ENCODE data around the gene ABCB8.
"Not testable (repeated sequence)": the region's sequence is repeated elsewhere in the genome, so short reads cannot be mapped to it uniquely, and the experiment has no call there.

Gene ABCB8

DNA sequence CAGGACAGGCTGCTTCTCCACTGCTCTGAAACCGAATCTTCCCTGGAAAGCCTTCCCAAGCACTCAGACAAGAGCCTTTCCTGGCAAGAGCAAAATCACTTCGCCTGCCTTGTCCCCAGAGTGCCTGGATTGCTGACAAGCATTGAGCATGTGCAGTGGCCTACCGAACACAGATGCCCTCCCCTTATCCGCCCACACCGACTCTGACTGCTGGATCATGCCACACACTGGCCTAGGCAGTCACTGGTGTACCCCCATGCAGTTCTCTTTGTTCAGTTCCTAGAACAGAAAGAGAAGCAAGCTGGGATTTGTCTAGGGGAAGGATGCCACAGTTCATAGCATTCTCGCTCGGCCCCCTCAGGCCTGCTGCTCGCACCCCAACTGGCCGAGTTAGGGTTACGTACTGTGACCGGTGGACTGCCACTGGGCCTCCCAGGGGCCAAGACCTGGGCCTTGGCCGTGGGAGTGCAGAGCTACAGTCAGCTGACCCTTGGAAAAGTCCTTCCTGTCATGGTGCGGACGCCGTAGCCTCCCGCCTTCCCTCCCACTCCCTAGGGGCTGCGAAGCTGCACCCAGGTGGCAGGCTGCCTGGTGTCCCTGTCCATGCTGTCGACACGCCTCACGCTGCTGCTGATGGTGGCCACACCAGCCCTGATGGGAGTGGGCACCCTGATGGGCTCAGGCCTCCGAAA is 6.9 kb downstream of the ABCB8 start:
- DNase-seq (ENCODE audit: low spot score), result no peak

DNA sequence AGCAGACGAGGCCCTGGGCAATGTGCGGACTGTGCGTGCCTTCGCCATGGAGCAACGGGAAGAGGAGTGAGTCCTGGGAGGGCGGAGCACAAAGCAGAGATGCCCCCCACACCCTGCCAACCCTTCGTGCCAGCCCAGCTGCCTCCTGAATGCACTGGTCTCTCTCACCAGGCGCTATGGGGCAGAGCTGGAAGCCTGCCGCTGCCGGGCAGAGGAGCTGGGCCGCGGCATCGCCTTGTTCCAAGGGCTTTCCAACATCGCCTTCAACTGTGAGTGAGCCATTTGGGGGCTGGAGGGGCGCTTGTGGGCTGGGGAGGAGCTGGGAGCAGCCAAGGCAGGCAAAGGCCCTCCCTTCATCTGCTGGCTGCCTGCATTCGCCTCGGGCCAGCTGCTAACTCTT is 7.7 kb downstream of the ABCB8 start:
- no peak for DNase-seq (ENCODE audit: low spot score)

DNA sequence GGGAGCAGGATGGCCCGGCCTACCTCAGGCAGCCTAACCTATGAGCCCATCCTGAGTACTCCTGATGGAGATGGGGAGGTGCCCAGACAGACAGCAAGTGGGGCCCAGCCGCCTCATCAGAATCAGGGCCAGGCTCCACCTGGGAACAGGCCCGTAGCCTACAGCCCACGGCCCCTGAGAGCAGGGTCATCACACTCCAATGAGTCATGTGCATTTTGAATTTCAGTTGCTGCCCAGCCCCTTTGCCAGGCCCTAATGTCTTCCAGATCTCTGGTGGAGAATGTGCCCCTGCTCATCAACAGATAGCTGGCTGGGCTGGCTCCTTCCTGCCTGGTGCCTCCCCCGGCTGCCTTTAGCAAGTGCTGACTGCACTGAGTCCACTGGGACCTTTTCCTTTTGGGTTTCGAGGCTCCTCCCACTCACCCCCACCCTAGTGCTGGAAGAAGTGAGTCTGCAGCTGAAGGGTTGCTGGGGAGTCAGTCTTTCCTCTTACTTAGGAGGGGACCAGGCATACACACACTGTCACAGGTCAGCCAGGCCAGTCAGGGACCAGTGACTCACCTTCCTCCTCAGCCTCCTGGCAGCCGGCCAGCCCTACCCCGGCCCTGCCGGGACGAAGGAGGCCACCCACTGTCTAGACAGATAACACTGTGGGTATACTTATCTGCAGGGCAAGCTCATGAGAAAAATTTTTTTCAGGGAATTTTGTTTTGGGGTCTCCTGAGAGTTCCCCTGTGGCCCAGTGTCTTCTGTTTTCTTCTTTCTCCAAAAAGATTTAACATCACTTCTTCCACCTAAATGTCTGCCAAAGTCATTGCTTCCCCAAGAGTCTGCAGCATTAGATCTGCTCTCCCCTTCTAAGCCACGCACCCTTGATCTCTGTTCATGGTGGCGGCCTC is 10.9 kb downstream of the ABCB8 start:
- no peak for DNase-seq (ENCODE audit: low spot score)

DNA sequence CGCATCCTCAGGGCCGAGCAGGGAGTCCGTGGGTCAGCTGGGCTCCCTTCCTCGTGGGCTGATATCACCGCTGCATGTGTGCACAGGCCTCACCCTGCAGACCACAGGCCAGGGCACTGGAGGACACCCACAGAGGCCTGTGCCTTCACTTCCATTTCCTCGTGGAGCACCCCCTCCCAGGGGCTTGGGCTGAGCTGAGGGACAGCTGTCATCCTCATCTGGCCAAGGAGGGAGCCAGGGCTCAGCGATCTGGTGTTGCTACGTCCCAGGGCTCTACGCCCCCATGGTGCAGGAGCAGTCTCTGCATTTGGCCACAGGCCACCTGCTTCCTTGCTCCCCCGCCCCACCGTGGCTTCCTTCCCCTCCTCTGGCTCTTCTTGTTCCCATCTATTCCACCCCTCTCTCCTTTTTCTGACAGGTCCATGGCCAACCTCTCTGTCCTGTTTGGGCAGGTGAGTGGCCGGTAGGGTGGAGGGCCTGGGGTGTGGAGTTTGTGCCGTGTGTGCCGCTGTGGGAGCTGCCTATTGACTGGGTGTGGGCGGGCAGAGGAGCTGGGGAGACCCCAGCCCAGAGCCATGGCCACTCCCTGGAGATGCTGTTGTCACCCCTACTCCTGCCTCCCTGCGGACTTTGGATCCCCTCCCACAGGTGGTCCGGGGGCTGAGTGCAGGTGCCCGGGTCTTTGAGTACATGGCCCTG is 11.7 kb downstream of the ABCB8 start:
- DNase-seq (ENCODE audit: low spot score), result no peak

DNA sequence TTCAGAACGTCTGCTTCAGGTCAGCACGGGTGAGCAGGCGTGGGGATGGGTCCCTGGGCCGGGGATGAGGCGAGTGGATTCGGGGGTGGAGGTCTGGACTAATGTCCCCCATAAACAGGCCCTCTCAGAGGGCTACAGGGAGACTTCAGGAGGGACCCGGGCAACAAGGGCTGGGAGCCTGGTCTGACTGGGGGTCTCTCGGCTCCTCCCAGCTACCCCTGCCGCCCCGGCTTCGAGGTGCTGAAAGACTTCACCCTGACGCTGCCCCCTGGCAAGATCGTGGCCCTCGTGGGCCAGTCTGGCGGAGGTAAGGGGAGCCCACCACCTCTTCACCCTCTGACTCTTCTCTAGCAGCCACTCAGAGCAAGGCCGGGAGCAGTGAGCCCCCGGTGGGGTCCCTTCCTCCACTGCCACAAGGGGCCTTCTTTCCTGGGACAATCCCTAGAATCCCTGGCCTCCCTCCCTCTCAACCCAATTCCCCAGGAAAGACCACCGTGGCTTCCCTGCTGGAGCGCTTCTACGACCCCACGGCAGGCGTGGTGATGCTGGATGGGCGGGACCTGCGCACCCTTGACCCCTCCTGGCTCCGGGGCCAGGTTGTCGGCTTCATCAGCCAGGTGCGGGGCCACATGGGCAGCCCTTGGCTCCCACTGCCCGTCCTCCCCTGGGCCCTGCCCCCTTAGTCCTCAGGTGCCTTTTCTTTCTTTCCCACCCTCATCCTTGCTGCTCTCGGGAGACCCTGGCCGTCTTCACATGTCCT is 12.5 kb downstream of the ABCB8 start:
- DNase-seq (ENCODE audit: low spot score), result no peak

DNA sequence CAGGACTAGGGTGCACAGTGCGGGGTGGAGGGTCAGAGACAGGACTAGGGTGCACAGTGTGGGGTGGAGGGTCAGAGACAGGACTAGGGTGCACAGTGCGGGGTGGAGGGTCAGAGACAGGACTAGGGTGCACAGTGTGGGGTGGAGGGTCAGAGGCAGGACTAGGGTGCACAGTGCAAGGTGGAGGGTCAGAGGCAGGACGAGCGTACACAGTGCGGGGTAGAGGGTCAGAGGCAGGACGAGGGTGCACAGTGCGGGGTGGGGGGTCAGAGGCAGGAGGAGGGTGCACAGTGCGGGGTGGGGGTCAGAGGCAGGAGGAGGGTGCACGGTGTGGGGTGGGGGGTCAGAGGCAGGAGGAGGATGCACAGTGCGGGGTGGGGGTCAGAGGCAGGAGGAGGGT is 15.2 kb downstream of the ABCB8 start:
- not testable (repeated sequence) for DNase-seq (ENCODE audit: low spot score)

DNA sequence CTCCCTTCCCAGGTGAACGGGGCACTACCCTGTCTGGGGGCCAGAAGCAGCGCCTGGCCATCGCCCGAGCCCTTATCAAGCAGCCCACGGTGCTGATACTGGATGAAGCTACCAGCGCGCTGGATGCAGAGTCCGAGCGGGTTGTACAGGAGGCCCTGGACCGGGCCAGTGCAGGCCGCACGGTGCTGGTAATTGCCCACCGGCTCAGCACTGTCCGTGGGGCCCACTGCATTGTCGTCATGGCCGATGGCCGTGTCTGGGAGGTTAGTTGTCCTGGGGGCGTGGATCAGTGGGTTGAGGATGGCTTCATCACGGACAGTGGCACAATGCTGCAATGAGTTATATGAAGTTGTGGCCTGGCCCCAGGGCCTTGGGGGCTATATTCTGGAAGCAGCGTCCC is 15.7 kb downstream of the ABCB8 start:
- DNase-seq (ENCODE audit: low spot score), result no peak

DNA sequence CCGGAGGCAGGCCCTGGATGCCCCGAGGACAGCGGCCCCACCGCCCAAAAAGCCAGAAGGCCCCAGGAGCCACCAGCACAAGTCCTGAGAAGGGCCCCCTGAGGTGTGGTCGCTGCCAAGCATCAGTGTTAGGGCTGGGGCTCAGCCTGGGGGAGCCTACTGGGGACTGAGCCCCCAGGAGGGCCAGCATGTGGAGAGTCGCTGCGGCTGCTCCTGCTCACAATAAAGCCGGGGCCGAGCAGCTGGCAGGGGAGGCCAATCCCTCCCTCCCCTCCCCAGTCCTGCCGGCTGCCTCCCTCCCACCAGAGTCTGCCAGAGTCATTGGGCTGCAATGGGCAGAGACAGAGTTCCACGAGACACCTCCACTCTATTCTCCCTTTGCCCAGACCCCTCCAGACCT is 17.0 kb downstream of the ABCB8 start:
- DNase-seq (ENCODE audit: low spot score), result no peak

DNA sequence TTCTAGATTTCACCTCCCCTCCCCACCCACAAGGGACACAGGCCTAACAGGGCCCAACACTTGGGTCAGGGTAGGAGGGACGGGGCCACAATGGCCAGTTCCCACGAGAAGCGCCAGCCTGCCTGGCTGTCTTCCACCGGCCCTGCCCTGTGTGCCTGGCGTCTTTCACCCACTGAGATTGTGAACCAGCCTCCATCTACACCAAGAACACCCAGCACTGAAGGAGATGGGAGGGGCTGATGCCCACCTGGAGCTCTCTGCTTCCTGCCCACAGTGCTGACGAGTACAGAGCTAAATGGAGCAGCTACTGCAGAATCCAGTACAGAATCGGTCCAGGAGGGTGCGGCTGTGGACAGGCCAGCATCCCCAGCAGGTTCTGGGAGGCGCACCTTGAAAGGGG is 17.7 kb downstream of the ABCB8 start:
- no peak for DNase-seq (ENCODE audit: low spot score)

DNA sequence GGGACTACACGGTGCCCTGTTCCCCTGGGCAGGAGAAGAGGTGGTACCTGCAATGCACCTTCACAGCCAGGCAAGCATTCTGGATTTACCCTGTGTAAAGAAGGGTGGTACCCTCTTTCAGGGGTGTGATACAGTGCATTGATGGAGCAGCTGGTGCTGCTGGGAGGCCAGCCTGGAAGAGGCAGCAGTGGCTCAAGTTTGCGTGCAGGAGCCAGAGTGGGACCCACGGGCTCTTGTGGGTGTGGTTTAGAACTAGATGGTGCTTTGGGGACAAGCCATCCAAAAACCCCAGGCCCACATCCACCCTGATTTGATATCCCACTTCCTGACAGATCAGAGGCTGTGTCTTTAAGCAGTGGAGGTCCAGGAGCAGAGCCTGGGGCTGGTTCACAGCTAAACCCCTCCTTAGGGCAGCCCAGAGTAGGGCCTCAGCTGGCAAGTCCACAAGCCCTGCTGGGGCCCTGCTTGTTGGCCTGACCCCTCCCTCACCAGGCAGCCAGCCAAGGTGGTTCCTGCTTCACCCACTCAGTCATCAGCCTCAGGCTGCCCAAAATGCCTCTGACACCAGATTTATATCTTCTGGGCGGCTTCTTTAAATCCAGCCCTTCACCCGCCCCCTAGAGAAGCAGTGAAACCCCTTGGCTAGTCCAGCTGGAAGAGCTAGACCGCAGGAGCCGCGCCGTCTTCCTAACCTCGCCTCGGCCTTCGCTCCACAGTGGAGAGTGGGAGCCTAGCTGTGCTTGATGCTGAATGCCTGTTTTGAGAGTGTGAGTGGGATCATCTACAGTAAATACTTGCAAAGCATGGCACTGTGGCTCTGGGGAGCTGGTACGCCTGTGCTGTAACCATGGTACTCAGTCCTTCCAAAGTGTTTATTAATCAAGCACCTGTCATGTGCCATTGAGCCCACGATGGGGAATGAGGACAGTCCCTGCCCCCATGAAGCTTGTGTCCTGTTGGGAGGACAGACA is 18.6 kb downstream of the ABCB8 start:
- DNase-seq (ENCODE audit: low spot score), result no peak

DNA sequence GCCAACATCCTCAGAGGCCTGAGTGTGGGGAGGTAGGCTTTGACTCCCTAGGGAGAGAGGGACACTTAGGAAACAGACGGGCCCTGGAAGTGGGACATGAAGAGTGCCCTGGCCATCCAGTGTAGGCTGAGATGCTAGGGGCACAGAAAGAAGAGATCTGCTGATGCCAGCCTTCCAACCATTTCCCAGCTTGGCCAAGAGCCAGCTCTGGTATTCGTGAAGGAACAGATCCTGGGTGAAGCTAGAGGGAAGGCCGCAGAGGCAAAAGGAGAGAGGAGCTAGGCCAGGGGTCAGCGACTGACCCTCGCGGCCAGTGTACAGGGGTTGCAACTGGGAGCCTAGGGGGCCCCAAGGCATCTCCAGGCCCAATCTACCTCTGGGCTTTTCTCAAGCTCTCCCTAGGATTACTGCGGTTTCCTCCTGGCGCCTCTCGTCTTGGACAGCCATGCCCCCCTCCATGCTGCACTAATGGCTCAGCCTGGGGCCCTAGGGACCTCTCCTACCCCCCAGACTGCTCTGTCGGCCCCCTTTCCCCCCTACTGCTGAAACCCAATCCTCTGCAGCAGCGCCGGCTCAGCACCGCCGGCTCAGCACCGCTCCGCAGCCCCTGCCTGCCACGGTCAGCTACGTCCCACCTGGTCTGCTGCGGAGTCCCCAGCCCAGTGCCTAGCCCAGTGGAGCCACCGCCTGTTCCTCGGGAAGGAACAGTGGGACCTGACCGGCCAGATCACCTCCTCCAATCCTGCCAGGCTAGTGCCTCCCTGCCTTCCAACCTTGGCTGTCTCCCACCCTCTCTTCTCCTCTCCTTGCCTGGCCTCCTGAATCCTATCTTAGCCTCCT is 19.9 kb downstream of the ABCB8 start, which contains the start of gene ASIC3:
ASIC3 (plus strand) TSS at position 556 of the 840 bp plus-strand sequence. CDS start 355 bp downstream, outside the sequence.
- no peak for DNase-seq (ENCODE audit: low spot score)

DNA sequence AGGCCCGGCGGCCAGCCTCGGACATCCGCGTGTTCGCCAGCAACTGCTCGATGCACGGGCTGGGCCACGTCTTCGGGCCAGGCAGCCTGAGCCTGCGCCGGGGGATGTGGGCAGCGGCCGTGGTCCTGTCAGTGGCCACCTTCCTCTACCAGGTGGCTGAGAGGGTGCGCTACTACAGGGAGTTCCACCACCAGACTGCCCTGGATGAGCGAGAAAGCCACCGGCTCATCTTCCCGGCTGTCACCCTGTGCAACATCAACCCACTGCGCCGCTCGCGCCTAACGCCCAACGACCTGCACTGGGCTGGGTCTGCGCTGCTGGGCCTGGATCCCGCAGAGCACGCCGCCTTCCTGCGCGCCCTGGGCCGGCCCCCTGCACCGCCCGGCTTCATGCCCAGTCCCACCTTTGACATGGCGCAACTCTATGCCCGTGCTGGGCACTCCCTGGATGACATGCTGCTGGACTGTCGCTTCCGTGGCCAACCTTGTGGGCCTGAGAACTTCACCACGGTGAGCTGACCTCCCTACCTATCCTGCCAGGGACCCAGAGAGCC is 20.7 kb downstream of the ABCB8 start:
- DNase-seq (ENCODE audit: low spot score), result no peak

DNA sequence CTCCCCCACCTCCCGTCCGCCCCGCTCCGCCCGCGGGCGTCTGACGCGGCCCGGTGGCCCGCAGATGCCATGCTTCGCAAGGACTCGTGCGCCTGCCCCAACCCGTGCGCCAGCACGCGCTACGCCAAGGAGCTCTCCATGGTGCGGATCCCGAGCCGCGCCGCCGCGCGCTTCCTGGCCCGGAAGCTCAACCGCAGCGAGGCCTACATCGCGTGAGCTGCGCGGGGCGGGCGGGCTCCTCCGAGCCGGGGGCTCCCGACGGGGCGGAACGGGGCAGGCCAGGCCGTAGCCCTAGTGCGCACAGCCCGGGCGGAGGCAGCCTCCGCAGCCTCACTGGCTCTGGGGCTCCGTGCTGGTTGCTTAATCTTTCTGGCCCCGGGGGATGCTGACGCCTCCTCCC is 22.9 kb downstream of the ABCB8 start:
- no peak for DNase-seq (ENCODE audit: low spot score)

DNA sequence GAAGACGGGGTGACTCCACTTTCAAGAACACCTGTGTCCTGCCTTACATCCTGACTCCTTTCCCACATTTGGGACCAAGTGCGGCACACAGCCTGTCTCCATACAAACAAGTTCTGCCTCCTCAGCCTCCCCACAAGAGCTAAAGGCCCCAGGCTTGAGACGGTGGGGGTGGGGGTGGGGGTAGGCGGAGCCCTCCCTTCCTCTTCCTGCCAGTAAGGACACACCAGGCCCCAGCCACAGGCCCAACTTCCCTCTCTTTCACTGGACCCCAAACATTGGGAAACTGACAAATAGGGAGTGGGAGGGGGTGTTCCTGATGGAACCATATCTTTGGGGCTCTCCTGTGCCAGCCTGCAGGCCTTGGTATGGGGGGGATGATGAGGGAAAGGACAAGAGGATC is 24.8 kb downstream of the ABCB8 start:
- no peak for DNase-seq (ENCODE audit: low spot score)

DNA sequence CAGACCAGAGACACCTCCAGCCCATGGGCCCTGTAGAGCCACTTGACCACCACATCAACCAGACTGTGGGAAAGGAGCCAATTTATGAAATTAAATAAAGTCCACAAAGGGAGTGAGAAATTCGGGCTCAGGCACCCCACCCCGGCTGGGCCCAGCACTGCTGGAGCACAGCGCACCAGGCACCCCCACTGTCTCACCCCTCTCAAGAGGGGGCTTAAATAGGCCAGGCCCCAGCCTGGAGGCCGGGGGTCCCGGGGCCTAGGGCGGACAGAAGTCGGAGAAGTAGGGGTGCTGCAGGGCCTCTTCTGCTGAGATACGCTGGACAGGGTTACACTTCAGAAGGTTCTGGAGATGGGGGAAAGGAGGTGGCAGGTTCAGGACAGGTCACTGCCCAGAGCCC is 25.5 kb downstream of the ABCB8 start:
- no peak for DNase-seq (ENCODE audit: low spot score)

DNA sequence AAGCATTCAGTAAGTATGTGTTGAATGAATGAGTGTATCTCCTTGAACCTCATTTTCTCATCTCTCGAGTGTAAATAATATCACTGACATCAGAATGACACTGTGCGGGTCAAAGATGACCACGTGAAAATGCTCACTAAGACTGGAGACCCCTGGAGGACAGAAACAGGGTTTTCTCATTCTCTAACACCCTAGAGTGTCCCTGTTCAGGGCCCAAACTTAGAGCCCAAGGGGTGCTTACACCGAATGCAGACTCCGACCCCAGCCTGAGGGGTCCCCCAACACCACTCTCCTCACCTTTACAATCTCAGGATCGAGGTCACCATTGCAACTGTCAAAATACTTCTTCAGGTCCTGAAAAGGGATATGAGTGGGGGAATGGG is 28.0 kb downstream of the ABCB8 start:
- DNase-seq (ENCODE audit: low spot score), result no peak

DNA sequence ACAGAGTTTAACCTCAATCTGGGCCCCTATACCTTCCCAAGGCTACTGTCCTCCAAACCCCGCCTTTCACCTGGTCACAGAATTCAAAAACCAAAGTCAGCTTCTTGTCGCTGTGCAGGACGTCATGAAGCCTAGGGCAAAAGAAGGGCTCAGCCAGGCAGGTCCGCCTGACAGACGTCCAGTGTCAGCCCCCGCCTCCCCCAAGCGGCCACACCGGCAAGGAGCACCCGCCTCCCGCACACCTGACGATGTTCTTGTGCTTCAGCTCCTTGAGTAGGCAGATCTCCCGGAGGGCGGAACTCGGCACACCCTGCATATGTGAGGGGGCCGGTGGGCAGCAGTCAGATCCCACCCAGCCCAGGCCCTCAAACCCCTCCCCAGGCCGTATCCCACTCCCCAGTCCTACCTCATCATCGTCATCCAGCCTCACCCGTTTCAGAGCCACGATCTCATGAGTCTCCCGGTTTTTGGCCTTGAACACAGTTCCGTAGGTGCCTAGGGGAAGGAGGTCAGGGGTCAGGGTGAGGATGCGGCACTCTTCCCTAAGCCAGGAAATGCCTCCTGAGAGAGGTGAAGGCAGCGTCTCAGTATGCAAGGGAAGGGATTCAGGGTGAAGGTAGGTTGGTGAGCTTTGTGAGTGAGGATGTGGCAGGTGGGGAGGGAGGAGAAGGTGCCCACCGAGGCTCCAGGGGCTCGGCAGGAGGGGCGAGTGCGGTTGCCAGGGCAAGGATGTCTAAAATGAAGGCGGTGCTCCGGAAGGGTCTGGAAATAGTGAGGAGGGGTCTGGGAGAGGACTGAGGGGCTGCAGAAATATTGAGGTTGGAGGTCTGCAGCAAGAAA is 28.6 kb downstream of the ABCB8 start:
- peak; percentile 24 for DNase-seq (ENCODE audit: low spot score)

DNA sequence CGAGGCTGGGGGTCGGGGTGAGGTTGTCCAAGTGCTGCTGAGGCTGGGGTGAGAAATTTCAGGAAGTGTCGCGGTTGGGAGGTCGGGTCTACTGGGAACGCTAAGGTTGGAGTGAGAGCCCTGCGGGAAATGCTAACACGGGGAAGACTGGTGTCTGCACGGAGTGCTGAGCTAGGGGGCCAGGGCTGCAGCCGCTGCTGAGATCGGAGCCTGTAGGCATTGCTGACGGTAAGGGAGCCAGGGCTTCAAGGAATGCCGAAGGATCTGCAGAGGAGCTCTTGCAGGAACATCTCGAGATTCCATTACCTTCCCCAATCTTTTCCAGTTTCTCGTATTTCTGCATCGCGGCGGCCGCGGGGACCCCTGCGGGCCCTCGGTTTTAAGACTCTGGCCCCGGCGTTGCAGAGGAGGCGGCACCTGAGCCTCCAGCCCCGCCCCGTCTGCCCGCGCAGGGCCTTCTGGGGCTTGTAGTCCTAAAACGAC is 29.3 kb downstream of the ABCB8 start, which contains the start of gene CDK5:
CDK5 (minus strand) TSS at position 392 of the 483 bp plus-strand sequence; CDS start at position 343, 49 bp downstream.
- DNase-seq (ENCODE audit: low spot score), result no peak
